VCaP (cell line): ENCODE data around the gene ASCC2.

Experiments
- H3K27ac ChIP-seq: fragments of 450-650 bp; 2 replicates; pipeline ENCODE4 v1.5.1; 2017
- TF ChIP-seq, protein P1 (sequence below): fragments of 450-650 bp; conservative IDR thresholded peaks from 2 replicates; pipeline ENCODE4 v1.5.1; 2017; ENCODE audit warnings: mild to moderate bottlenecking, moderate library complexity

The ASCC2 gene

DNA sequence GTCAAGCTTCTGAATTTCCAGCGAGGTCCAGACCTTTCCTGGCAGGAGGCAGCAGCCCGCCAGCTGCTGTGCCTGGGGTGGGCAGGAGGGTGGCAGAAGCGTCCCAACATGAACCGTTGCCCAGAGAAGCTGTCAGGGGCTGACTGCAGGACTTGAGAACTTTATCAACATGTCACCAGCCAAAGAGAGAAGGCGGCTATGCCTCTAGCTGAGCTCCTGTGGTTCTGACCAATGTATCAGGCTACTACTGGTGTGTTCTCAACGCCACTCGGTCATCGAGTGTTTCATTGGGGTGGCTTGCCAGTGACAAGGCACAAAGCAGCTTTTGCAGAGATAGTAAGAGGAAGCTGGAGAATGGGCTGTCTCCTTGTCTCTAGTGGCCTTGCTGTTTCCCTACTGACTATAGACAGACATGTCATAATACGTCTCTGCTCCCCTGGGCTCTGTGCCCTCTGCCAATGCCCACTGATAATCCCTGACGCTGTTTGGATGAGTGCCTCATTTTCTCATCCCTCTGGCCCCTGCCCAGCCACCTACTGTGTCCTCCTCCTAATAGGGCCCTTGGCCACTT, 17.6 kb upstream of the ASCC2 start:
- TF ChIP-seq, protein P1, sequence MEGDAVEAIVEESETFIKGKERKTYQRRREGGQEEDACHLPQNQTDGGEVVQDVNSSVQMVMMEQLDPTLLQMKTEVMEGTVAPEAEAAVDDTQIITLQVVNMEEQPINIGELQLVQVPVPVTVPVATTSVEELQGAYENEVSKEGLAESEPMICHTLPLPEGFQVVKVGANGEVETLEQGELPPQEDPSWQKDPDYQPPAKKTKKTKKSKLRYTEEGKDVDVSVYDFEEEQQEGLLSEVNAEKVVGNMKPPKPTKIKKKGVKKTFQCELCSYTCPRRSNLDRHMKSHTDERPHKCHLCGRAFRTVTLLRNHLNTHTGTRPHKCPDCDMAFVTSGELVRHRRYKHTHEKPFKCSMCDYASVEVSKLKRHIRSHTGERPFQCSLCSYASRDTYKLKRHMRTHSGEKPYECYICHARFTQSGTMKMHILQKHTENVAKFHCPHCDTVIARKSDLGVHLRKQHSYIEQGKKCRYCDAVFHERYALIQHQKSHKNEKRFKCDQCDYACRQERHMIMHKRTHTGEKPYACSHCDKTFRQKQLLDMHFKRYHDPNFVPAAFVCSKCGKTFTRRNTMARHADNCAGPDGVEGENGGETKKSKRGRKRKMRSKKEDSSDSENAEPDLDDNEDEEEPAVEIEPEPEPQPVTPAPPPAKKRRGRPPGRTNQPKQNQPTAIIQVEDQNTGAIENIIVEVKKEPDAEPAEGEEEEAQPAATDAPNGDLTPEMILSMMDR: no peak
- no peak overlapping the region for H3K27ac ChIP-seq

DNA sequence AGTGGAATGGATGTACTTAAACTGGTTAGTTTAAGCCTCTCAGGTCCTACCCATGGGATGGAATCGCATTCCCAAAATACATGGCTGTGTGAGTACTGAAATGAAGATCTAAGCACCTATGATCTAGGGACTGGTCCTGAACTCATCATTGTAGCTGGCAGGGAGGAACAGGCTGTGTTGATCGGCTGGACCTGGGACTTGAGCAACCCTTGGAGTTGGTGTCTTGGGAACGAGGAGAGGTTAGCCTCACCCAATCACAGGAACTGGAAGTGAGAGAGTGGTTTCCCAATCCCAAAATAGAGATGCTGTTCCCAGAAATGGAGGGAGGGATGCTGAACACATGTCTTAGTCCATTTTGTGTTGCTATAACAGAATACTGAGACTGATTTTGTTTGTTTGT, 16.4 kb upstream of the ASCC2 start:
- TF ChIP-seq, protein P1: no peak
- no peak overlapping the region for H3K27ac ChIP-seq

DNA sequence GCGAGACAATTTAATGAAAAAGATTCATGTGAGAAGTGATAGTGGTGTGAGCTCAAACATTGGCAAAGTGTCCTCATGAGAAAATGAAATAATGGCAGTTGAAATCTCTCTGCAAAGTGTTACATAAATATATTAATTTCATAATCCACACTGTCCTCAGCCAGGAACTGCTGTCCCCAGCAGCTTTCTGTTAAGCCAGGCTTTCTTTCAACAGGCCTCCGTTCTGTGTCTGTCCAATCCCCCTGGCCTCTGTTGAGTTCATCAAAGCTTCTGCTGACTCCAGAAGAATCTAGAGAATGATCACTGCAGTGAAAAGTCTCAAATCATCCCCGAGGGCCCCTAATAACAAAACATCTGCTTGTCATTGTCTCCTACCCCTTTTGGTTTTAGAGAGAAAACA, 10.0 kb upstream of the ASCC2 start:
- H3K27ac ChIP-seq: no peak overlapping the region
- TF ChIP-seq, protein P1: no peak

DNA sequence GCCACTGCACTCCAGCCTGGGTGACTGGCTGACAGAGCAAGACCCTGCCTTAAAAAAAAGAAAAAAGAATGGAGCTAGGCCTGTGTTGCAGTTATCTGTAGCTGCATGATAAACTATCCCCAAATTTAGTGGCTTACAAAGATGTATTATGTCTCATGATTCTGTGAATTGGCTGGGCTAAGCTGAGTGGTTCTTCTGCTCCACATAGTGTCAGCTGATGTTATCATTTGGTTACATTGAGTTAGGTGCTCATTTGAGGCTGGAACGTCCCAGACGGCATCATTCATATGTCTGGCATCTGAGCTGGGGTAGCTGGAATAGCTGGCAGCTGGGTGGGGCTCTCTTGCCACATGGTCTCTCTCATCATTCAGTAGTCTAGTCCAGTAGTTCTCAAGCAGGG, 8.2 kb upstream of the ASCC2 start:
- TF ChIP-seq, protein P1: no peak
- H3K27ac ChIP-seq: no peak overlapping the region

DNA sequence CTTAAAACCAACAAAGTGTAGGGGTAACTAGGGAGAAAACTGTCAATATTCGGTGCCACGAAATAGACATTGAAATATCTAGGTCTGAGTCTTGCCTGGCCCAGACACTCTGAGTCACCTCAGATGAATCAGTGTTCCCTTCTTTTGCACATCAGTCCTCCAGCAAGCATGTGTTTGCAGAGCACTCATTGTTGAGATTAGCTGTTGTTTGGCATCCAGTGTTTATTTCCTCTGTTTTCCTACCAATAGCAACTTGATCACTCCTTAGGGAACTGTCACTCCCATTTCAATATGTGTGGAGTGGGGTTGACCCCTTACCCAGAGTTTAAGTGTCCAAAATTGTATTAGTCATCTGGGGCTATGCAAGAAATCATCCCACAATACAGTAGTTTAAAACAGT, 4.7 kb upstream of the ASCC2 start:
- no peak overlapping the region for H3K27ac ChIP-seq
- TF ChIP-seq, protein P1: no peak

DNA sequence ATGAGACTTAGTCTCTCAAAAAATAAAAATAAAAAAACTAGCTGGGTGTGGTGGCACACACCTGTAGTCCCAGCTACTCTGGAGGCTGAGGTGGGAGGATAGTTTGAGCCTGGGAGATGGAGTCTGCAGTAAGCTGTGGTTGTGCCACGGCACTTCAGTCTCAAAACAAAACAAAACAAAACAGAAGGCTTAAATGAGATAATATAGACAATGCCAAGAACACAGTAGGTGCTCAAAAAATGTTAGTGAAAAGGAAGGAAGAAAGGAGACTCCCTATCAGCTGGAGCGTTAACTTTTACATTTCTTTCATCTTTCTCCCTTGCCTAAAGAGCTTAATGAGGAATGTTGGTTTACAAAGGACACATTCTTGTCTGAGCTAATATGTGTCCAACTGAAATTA, 4.1 kb upstream of the ASCC2 start:
- TF ChIP-seq, protein P1: no peak
- H3K27ac ChIP-seq: no peak overlapping the region

DNA sequence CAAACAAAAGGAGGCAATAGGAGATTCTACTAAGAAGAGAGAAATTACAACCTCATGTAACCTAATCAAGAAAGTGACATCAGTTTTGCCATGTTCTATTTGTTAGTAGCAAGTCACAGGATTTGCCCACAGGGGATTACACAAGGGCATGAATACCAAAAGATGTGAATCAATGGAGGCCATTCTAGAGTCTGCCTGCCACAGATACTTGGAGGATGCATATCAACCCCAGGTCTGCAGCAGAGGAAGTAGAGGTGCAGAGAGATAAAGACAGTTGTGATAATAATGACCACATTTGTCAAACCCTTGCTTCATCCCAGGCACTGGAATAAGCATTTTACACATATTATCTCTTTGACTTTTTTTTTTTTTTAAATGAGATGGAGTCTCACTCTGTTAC, 2.4 kb upstream of the ASCC2 start:
- H3K27ac ChIP-seq: no peak overlapping the region
- TF ChIP-seq, protein P1: no peak
